Measurements from ENCODE around the gene GMCL1.

GMCL1 gene, protein sequence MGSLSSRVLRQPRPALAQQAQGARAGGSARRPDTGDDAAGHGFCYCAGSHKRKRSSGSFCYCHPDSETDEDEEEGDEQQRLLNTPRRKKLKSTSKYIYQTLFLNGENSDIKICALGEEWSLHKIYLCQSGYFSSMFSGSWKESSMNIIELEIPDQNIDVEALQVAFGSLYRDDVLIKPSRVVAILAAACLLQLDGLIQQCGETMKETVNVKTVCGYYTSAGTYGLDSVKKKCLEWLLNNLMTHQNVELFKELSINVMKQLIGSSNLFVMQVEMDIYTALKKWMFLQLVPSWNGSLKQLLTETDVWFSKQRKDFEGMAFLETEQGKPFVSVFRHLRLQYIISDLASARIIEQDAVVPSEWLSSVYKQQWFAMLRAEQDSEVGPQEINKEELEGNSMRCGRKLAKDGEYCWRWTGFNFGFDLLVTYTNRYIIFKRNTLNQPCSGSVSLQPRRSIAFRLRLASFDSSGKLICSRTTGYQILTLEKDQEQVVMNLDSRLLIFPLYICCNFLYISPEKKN

GRCh38 chr2:69829256-69830044, at the start of gene GMCL1:
GMCL1 (plus strand) TSS chr2:69829660; CDS start chr2:69829893, 233 bp downstream.
- peaks cover 4% of the 10 kb centered on the region; the same call in 1 of the 2 replicates for H4K20me1 ChIP-seq (ENCODE audit: control insufficient read depth, insufficient read depth, low read depth, low read length)
- H3K4me1 ChIP-seq (ENCODE audit: control insufficient read depth, low read length): peaks cover 47% of the 10 kb centered on the region
- peak within 1 kb of the TSS; percentile 96 for H3K4me3 ChIP-seq (ENCODE audit: low read length)
- H3K9me3 ChIP-seq (ENCODE audit: control insufficient read depth, insufficient read depth, low read length): no peaks in the 10 kb centered on the region
- H3F3A ChIP-seq (ENCODE audit: control insufficient read depth, insufficient read depth): peaks cover 2% of the 10 kb centered on the region; the same call in 1 of the 2 replicates
- peak within 1 kb of the TSS; percentile 68 for H3K27ac ChIP-seq (ENCODE audit: low read depth, low read length)
- H3K9me2 ChIP-seq (replicated peaks; ENCODE audit: control insufficient read depth, low read length): no peaks in the 10 kb centered on the region
- H3K4me2 ChIP-seq (ENCODE audit: low read length): peak within 1 kb of the TSS; percentile 88
- H3K27me3 ChIP-seq (ENCODE audit: control insufficient read depth, low read length): no peaks in the 10 kb centered on the region
- peaks cover 50% of the 10 kb centered on the region for H3K79me2 ChIP-seq (ENCODE audit: control insufficient read depth, low read length)
- peaks cover 27% of the 10 kb centered on the region for H3K36me3 ChIP-seq (ENCODE audit: control insufficient read depth, low read length)
- TF ChIP-seq CTCF (IDR thresholded peaks at IDR 0.05; ENCODE audit: low read depth, low read length, poor library complexity, severe bottlenecking) (no peak), EZH2phosphoT487 (IDR thresholded peaks at IDR 0.05; ENCODE audit: borderline replicate concordance, low read length) (no peak)

GRCh38 chr2:69780921-69781320, 48.5 kb upstream of the GMCL1 start:
- no peak overlapping the region for H3K27ac ChIP-seq (ENCODE audit: low read depth, low read length)

More at GRCh38 chr2:69780921-69781320, 48.5 kb upstream of the GMCL1 start:
- no peak overlapping the region for H3K4me3 ChIP-seq (ENCODE audit: low read length)
- H3K9me2 ChIP-seq (replicated peaks; ENCODE audit: control insufficient read depth, low read length): no peaks in the 10 kb centered on the region
- peaks cover 13% of the 10 kb centered on the region for H3K4me1 ChIP-seq (ENCODE audit: control insufficient read depth, low read length)
- TF ChIP-seq CTCF (IDR thresholded peaks at IDR 0.05; ENCODE audit: low read depth, low read length, poor library complexity, severe bottlenecking) (no peak), EZH2phosphoT487 (IDR thresholded peaks at IDR 0.05; ENCODE audit: borderline replicate concordance, low read length) (no peak)
- H4K20me1 ChIP-seq (ENCODE audit: control insufficient read depth, insufficient read depth, low read depth, low read length): no peaks in the 10 kb centered on the region
- H3K36me3 ChIP-seq (ENCODE audit: control insufficient read depth, low read length): no peaks in the 10 kb centered on the region
- no peaks in the 10 kb centered on the region for H3F3A ChIP-seq (ENCODE audit: control insufficient read depth, insufficient read depth)
- H3K9me3 ChIP-seq (ENCODE audit: control insufficient read depth, insufficient read depth, low read length): no peaks in the 10 kb centered on the region
- H3K4me2 ChIP-seq (ENCODE audit: low read length): no peak overlapping the region
- H3K79me2 ChIP-seq (ENCODE audit: control insufficient read depth, low read length): no peaks in the 10 kb centered on the region
- no peaks in the 10 kb centered on the region for H3K27me3 ChIP-seq (ENCODE audit: control insufficient read depth, low read length)

All from DOHH2 (cell line).